IPS DF 4.7 (cell line): ENCODE measurements around the gene TM7SF3.
"Not testable (repeated sequence)": the region's sequence is repeated elsewhere in the genome, so short reads cannot be mapped to it uniquely, and the experiment has no call there.

Experiments
- DNase-seq: peaks from one replicate; pipeline ENCODE4 v3.0.0-alpha.2; 2013; ENCODE audit warnings: low spot score; ENCODE audit errors: extremely low read depth

Gene TM7SF3

GRCh38 chr12:26979733-26980132, 34.5 kb downstream of the TM7SF3 start:
- DNase-seq, result no peak

- DNase-seq, result no peak
Measured at GRCh38 chr12:26978801-26979200, 35.4 kb downstream of the TM7SF3 start.

- DNase-seq, result no peak
Measured at GRCh38 chr12:26976687-26977086, 37.5 kb downstream of the TM7SF3 start.

GRCh38 chr12:26971963-26972362, 42.2 kb downstream of the TM7SF3 start:
- DNase-seq, result no peak

GRCh38 chr12:26970136-26970535, 44.0 kb downstream of the TM7SF3 start:
- no peak for DNase-seq

GRCh38 chr12:26966842-26967241, 47.3 kb downstream of the TM7SF3 start:
- no peak for DNase-seq

GRCh38 chr12:26963413-26963812, 50.8 kb downstream of the TM7SF3 start:
- no peak for DNase-seq

- DNase-seq, result no peak
Measured at GRCh38 chr12:26961803-26962202, 52.4 kb downstream of the TM7SF3 start.

- not testable (repeated sequence) for DNase-seq
Measured at GRCh38 chr12:26961391-26961790, 52.8 kb downstream of the TM7SF3 start.

GRCh38 chr12:26954027-26954426, 60.2 kb downstream of the TM7SF3 start:
- no peak for DNase-seq

- no peak for DNase-seq
Measured at GRCh38 chr12:26953447-26953846, 60.7 kb downstream of the TM7SF3 start.

- DNase-seq, result no peak
Measured at GRCh38 chr12:26948309-26948708, 65.9 kb downstream of the TM7SF3 start.

- no peak for DNase-seq
Measured at GRCh38 chr12:26941215-26941594, 73.0 kb downstream of the TM7SF3 start.

GRCh38 chr12:26940516-26941214, 73.5 kb downstream of the TM7SF3 start:
- no peak for DNase-seq

GRCh38 chr12:26939953-26940352, 74.2 kb downstream of the TM7SF3 start:
- DNase-seq, result no peak

- no peak for DNase-seq
Measured at GRCh38 chr12:26939192-26939832, 74.9 kb downstream of the TM7SF3 start.

GRCh38 chr12:26938701-26939062, 75.5 kb downstream of the TM7SF3 start:
- no peak for DNase-seq

GRCh38 chr12:26937863-26938700, 76.1 kb downstream of the TM7SF3 start, which contains the start of the genes FGFR1OP2 and INTS13:
TSS of gene FGFR1OP2 (plus strand) at chr12:26938470. CDS start at chr12:26954159, 15,689 bp downstream.
TSS of gene INTS13 (minus strand) at chr12:26937981. CDS start at chr12:26936803, 1,178 bp downstream.
- peak; percentile 97 for DNase-seq

- no peak for DNase-seq
Measured at GRCh38 chr12:26937443-26937862, 76.7 kb downstream of the TM7SF3 start.

- no peak for DNase-seq
Measured at GRCh38 chr12:26936559-26937442, 77.4 kb downstream of the TM7SF3 start.
